ENCODE measurements around the gene VAV2. TPM values are rescaled to one million over a fixed set of nuclear protein-coding genes. Genes with fewer than 3 reads are reported as not detected.
A peak's percentile ranks its signal among the peaks of the same experiment; 100 is the strongest.

The VAV2 gene
- total RNA-seq, 4 donors from 2014 or later, result 15.0 to 25.7 (median 20.5) TPM

- intact Hi-C loops (cut with DNase I), result no loop called here
- Histone ChIP-seq H3K27me3 (no peaks in the 10 kb centered on the region), H3K4me3 (replicated peaks in 1 of 3) (no peak overlapping the region), H3K4me1 (no peaks in the 10 kb centered on the region), H3K36me3 (no peaks in the 10 kb centered on the region), H3K9me3 (no peaks in the 10 kb centered on the region), H3K27ac (no peak overlapping the region)
- DNase-seq, result no peak
- no peak for TF ChIP-seq CTCF (IDR thresholded peaks at IDR 0.05)
- TF ChIP-seq POLR2A (IDR thresholded peaks at IDR 0.05), result no peak
- 80 to 88% methylated on average over 8 to 9 of the region's 14 CpGs for WGBS, 2 donors
Measured at GRCh38 chr9:133824106-133824801, 167.9 kb downstream of the VAV2 start.

GRCh38 chr9:133823189-133824105, 168.7 kb downstream of the VAV2 start:
- H3K9me3 ChIP-seq, result no peaks in the 10 kb centered on the region
- no peaks in the 10 kb centered on the region for H3K4me1 ChIP-seq
- DNase-seq, result peak; percentile 27 to 58
- H3K4me3 ChIP-seq (replicated peaks in 1 of 3), result no peak overlapping the region
- no peaks in the 10 kb centered on the region for H3K27me3 ChIP-seq
- no peak overlapping the region for H3K27ac ChIP-seq
- WGBS, 2 donors, result 67 to 78% methylated on average over 29 of the region's 29 CpGs
- intact Hi-C loops (cut with DNase I), result no loop called here
- H3K36me3 ChIP-seq, result no peaks in the 10 kb centered on the region
- no peak for TF ChIP-seq POLR2A (IDR thresholded peaks at IDR 0.05)
- TF ChIP-seq CTCF (IDR thresholded peaks at IDR 0.05), result no peak

- TF ChIP-seq POLR2A (IDR thresholded peaks at IDR 0.05) (no peak), CTCF (IDR thresholded peaks at IDR 0.05) (no peak)
- Histone ChIP-seq H3K4me3 (replicated peaks in 1 of 3) (no peak overlapping the region), H3K36me3 (no peaks in the 10 kb centered on the region), H3K27ac (no peak overlapping the region), H3K9me3 (no peaks in the 10 kb centered on the region), H3K27me3 (no peaks in the 10 kb centered on the region), H3K4me1 (no peaks in the 10 kb centered on the region)
- intact Hi-C loops (cut with DNase I), result no loop called here
- no peak for DNase-seq
- WGBS, 2 donors, result 96% methylated on average over 16 of the region's 16 CpGs
Measured at GRCh38 chr9:133822430-133823065, 169.6 kb downstream of the VAV2 start.

GRCh38 chr9:133821601-133822429, 170.3 kb downstream of the VAV2 start:
- Histone ChIP-seq H3K9me3 (no peaks in the 10 kb centered on the region), H3K4me1 (no peaks in the 10 kb centered on the region), H3K36me3 (no peaks in the 10 kb centered on the region), H3K4me3 (replicated peaks in 1 of 3) (no peak overlapping the region), H3K27me3 (no peaks in the 10 kb centered on the region), H3K27ac (no peak overlapping the region)
- 85 to 89% methylated on average over 24 to 26 of the region's 26 CpGs for WGBS, 2 donors
- TF ChIP-seq POLR2A (IDR thresholded peaks at IDR 0.05) (no peak), CTCF (IDR thresholded peaks at IDR 0.05) (no peak)
- no peak for DNase-seq
- intact Hi-C loops (cut with DNase I), result no loop called here
